ENCODE results near the gene PTPRD. TPM values are rescaled to one million over a fixed set of nuclear protein-coding genes. Genes with fewer than 3 reads are reported as not detected.

The PTPRD gene
- polyA plus RNA-seq, 1 experiment, result 0.39 TPM

GRCh38 chr9:8533681-8534080 lies 2079.1 kb downstream of the PTPRD start:
- Histone ChIP-seq H3K4me3 (ENCODE audit: low read depth, low read length) (no peak overlapping the region), H3K36me3 (ENCODE audit: control insufficient read depth, insufficient read depth, low read length) (no peaks in the 10 kb centered on the region), H3K27me3 (ENCODE audit: control insufficient read depth, insufficient read depth, low read length) (no peaks in the 10 kb centered on the region)
- no peak for DNase-seq (ENCODE audit: low read depth)
- ChIA-PET POLR2A (no interaction called here), CTCF (no interaction called here)
- TF ChIP-seq CTCF (IDR thresholded peaks at IDR 0.05; ENCODE audit: insufficient read depth, low read depth, low read length), result no peak

GRCh38 chr9:8531826-8532415 lies 2080.9 kb downstream of the PTPRD start:
- POLR2A ChIA-PET, result no interaction called here
- CTCF ChIA-PET, result no interaction called here
- no peak for TF ChIP-seq CTCF (IDR thresholded peaks at IDR 0.05; ENCODE audit: insufficient read depth, low read depth, low read length)

GRCh38 chr9:8521112-8521511 lies 2091.7 kb downstream of the PTPRD start:
- Histone ChIP-seq H3K36me3 (ENCODE audit: control insufficient read depth, insufficient read depth, low read length) (no peaks in the 10 kb centered on the region), H3K27me3 (ENCODE audit: control insufficient read depth, insufficient read depth, low read length) (no peaks in the 10 kb centered on the region), H3K4me3 (ENCODE audit: low read depth, low read length) (no peak overlapping the region)
- no peak for TF ChIP-seq CTCF (IDR thresholded peaks at IDR 0.05; ENCODE audit: insufficient read depth, low read depth, low read length)
- DNase-seq (ENCODE audit: low read depth), result no peak
- POLR2A ChIA-PET, result no interaction called here
- CTCF ChIA-PET, result no interaction called here

More at GRCh38 chr9:8531826-8532415, 2080.9 kb downstream of the PTPRD start:
- H3K27me3 ChIP-seq (ENCODE audit: control insufficient read depth, insufficient read depth, low read length), result no peaks in the 10 kb centered on the region
- no peak overlapping the region for H3K4me3 ChIP-seq (ENCODE audit: low read depth, low read length)
- no peaks in the 10 kb centered on the region for H3K36me3 ChIP-seq (ENCODE audit: control insufficient read depth, insufficient read depth, low read length)
- no peak for DNase-seq (ENCODE audit: low read depth)

- H3K27me3 ChIP-seq (ENCODE audit: control insufficient read depth, insufficient read depth, low read length), result no peaks in the 10 kb centered on the region
- no peak overlapping the region for H3K4me3 ChIP-seq (ENCODE audit: low read depth, low read length)
- POLR2A ChIA-PET, result no interaction called here
- CTCF ChIA-PET, result no interaction called here
- H3K36me3 ChIP-seq (ENCODE audit: control insufficient read depth, insufficient read depth, low read length), result no peaks in the 10 kb centered on the region
- no peak for DNase-seq (ENCODE audit: low read depth)
- no peak for TF ChIP-seq CTCF (IDR thresholded peaks at IDR 0.05; ENCODE audit: insufficient read depth, low read depth, low read length)
Measured at GRCh38 chr9:8515748-8516147, 2097.1 kb downstream of the PTPRD start.

GRCh38 chr9:8514760-8515159 lies 2098.0 kb downstream of the PTPRD start:
- POLR2A ChIA-PET, result no interaction called here

More at GRCh38 chr9:8514760-8515159, 2098.0 kb downstream of the PTPRD start:
- H3K36me3 ChIP-seq (ENCODE audit: control insufficient read depth, insufficient read depth, low read length), result no peaks in the 10 kb centered on the region
- H3K4me3 ChIP-seq (ENCODE audit: low read depth, low read length), result no peak overlapping the region
- no peak for TF ChIP-seq CTCF (IDR thresholded peaks at IDR 0.05; ENCODE audit: insufficient read depth, low read depth, low read length)
- CTCF ChIA-PET, result no interaction called here
- no peak for DNase-seq (ENCODE audit: low read depth)
- no peaks in the 10 kb centered on the region for H3K27me3 ChIP-seq (ENCODE audit: control insufficient read depth, insufficient read depth, low read length)
